Measurements from ENCODE around the gene P2RY6.
A peak's percentile ranks its signal among the peaks of the same experiment; 100 is the strongest.

The P2RY6 gene

DNA sequence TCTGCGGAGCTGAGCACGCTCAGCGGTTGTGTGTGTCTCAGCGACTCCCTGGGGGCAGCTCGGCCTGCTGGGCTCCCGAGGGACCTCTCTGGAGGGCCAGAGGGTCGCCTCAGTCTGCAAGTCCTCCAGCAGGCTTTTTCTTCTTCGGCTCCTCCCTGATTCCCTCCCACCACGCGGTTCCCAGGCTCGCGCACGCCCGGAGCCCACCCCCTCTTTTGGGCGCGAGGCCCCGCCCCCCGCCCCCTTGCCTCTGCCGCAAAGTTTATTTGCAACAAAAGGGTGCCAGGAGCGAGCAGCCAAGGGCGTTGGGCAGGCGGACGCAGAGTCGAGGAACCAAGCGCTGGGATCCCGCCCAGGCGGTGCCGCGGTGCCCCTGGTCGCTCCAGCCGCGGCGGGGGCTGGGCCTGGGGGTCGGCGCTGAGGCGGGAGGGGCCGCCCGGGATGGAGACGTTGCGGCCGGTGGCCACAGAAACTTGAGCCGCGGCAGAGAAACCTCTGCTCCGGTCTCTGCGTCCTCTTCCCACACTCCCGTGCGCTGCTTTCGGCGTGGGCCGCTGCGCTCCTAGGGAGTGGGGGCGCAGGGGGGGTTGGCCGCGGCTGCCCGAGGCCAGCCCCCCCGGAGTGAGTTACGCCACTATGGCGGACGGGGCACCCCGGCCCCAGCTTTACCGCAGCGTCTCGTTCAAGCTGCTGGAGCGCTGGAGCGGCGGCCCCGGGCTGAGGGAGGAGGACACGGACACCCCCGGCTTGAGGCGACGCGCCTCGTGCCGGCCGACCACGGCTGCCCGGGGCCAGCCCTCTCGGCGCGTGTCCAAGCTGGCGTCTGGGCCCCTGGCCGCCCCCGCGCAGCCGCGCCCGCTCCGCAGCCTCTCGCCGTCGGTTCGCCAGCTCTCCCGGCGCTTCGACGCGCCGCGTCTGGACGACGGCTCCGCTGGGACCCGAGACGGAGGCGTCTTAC is 36.1 kb downstream of the P2RY6 start, which contains the start of gene ARHGEF17:
Gene ARHGEF17 (plus strand): TSS at position 274 of the 958 bp plus-strand sequence. CDS start 363 bp downstream, at position 637.
- H3K4me3 ChIP-seq (ENCODE audit: low read depth in 1 of 2, low read length in 1 of 2), result peak within 1 kb of the TSS; percentile 89 to 91
- H3K27me3 ChIP-seq, result peaks cover 7% of the 10 kb centered on the region
- no peaks in the 10 kb centered on the region for H3K36me3 ChIP-seq
- H3K27ac ChIP-seq, result peak within 1 kb of the TSS; percentile 85
- TF ChIP-seq, protein P1, sequence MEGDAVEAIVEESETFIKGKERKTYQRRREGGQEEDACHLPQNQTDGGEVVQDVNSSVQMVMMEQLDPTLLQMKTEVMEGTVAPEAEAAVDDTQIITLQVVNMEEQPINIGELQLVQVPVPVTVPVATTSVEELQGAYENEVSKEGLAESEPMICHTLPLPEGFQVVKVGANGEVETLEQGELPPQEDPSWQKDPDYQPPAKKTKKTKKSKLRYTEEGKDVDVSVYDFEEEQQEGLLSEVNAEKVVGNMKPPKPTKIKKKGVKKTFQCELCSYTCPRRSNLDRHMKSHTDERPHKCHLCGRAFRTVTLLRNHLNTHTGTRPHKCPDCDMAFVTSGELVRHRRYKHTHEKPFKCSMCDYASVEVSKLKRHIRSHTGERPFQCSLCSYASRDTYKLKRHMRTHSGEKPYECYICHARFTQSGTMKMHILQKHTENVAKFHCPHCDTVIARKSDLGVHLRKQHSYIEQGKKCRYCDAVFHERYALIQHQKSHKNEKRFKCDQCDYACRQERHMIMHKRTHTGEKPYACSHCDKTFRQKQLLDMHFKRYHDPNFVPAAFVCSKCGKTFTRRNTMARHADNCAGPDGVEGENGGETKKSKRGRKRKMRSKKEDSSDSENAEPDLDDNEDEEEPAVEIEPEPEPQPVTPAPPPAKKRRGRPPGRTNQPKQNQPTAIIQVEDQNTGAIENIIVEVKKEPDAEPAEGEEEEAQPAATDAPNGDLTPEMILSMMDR (IDR thresholded peaks at IDR 0.05), result no peak
- no peaks in the 10 kb centered on the region for H3K9me3 ChIP-seq
- peaks cover 54 to 69% of the 10 kb centered on the region in 2 experiments for H3K4me1 ChIP-seq (ENCODE audit: control insufficient read depth in 1 of 2, insufficient read depth in 1 of 2, low read depth in 1 of 2, low read length in 1 of 2)

DNA sequence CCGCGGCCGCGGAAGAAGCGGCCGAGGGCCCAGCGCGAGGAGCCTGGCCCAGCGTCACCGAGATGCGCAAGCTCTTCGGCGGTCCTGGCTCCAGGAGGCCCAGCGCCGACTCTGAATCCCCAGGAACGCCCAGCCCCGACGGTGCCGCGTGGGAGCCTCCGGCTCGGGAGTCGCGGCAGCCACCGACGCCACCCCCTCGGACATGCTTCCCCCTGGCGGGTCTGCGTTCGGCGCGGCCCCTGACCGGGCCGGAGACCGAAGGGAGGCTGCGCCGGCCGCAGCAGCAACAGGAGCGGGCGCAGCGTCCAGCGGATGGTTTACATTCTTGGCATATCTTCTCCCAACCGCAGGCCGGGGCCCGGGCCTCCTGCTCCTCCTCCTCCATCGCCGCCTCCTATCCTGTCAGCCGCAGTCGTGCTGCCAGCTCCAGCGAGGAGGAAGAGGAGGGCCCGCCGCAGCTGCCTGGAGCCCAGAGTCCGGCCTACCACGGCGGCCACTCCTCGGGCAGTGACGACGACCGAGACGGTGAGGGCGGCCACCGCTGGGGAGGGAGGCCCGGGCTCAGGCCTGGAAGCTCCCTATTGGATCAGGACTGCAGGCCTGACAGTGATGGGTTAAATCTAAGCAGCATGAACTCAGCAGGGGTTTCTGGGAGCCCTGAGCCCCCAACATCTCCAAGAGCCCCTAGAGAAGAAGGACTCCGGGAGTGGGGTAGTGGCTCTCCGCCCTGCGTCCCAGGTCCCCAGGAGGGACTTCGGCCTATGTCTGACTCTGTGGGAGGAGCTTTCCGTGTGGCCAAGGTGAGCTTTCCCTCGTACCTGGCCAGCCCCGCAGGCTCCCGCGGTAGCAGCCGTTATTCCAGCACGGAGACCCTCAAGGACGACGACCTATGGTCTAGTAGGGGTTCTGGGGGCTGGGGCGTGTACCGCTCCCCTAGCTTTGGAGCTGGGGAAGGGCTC is 37.1 kb downstream of the P2RY6 start:
- H3K4me1 ChIP-seq (ENCODE audit: control insufficient read depth in 1 of 2, insufficient read depth in 1 of 2, low read depth in 1 of 2, low read length in 1 of 2), result peaks cover 63 to 78% of the 10 kb centered on the region in 2 experiments
- peak overlapping the region; percentile 89 to 91 for H3K4me3 ChIP-seq (ENCODE audit: low read depth in 1 of 2, low read length in 1 of 2)
- peaks cover 7% of the 10 kb centered on the region for H3K27me3 ChIP-seq
- TF ChIP-seq, protein P1 (IDR thresholded peaks at IDR 0.05), result no peak
- peak overlapping the region; percentile 85 for H3K27ac ChIP-seq
- no peaks in the 10 kb centered on the region for H3K9me3 ChIP-seq
- no peaks in the 10 kb centered on the region for H3K36me3 ChIP-seq

DNA sequence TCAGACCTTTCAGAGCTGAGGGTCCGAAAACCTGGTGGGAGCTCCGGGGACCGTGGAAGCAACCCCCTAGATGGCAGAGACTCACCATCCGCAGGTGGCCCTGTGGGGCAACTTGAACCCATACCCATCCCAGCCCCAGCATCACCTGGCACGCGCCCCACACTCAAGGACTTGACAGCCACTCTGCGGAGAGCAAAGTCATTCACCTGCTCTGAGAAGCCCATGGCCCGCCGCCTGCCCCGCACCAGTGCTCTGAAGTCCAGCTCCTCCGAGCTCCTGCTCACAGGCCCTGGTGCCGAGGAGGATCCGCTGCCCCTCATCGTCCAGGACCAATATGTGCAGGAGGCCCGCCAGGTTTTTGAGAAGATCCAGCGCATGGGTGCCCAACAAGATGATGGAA is 37.9 kb downstream of the P2RY6 start:
- H3K4me3 ChIP-seq (ENCODE audit: low read depth in 1 of 2, low read length in 1 of 2), result no peak overlapping the region
- peaks cover 71 to 86% of the 10 kb centered on the region in 2 experiments for H3K4me1 ChIP-seq (ENCODE audit: control insufficient read depth in 1 of 2, insufficient read depth in 1 of 2, low read depth in 1 of 2, low read length in 1 of 2)
- H3K9me3 ChIP-seq, result no peaks in the 10 kb centered on the region
- H3K27me3 ChIP-seq, result peaks cover 7% of the 10 kb centered on the region
- TF ChIP-seq, protein P1 (IDR thresholded peaks at IDR 0.05), result no peak
- H3K36me3 ChIP-seq, result no peaks in the 10 kb centered on the region
- H3K27ac ChIP-seq, result no peak overlapping the region

DNA sequence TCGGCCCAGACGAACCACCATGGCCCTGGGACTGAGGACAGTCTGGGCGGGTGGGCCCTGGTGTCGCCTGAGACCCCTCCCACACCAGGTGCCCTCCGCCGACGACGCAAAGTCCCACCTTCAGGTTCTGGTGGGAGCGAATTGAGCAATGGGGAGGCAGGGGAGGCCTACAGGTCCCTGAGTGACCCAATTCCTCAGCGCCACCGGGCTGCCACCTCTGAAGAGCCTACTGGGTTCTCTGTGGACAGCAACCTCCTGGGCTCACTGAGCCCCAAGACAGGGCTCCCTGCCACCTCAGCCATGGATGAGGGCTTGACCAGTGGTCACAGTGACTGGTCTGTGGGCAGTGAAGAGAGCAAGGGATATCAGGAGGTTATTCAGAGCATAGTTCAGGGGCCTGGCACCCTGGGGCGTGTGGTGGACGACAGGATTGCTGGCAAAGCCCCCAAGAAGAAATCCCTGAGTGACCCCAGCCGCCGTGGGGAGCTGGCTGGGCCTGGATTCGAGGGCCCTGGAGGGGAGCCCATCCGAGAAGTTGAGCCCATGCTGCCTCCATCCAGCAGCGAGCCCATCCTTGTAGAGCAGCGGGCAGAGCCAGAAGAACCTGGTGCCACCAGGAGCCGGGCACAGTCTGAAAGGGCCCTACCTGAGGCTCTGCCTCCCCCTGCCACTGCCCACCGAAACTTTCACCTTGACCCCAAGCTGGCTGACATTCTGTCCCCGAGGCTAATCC is 38.7 kb downstream of the P2RY6 start:
- Histone ChIP-seq H3K27me3 (peaks cover 7% of the 10 kb centered on the region), H3K27ac (no peak overlapping the region), H3K36me3 (no peaks in the 10 kb centered on the region), H3K9me3 (no peaks in the 10 kb centered on the region), H3K4me3 (ENCODE audit: low read depth in 1 of 2, low read length in 1 of 2) (no peak overlapping the region), H3K4me1 (ENCODE audit: control insufficient read depth in 1 of 2, insufficient read depth in 1 of 2, low read depth in 1 of 2, low read length in 1 of 2) (peaks cover 69 to 79% of the 10 kb centered on the region in 2 experiments)
- TF ChIP-seq, protein P1 (IDR thresholded peaks at IDR 0.05), result no peak

All from neutrophil (primary cell).